Osteocyte (in vitro differentiated cells): Measurements from ENCODE around the gene ZC4H2. TPM values are rescaled to one million over a fixed set of nuclear protein-coding genes. Genes with fewer than 3 reads are reported as not detected.
"Not testable (repeated sequence)": the region's sequence is repeated elsewhere in the genome, so short reads cannot be mapped to it uniquely, and the experiment has no call there.

ENCODE experiments used
- DNase-seq: peaks from one replicate; pipeline ENCODE4 v3.0.0; 2021; ENCODE audit warnings: mixed read lengths; ENCODE audit not compliant: unreplicated experiment; ENCODE audit errors: extremely low spot score
- H3K27ac Mint-ChIP-seq: one replicate; pipeline ENCODE4 v1.8.0; 2021; ENCODE audit warnings: mild to moderate bottlenecking, mixed read lengths; ENCODE audit not compliant: unreplicated experiment
- H3K27me3 Mint-ChIP-seq: one replicate; pipeline ENCODE4 v1.8.0; 2021; ENCODE audit warnings: mixed read lengths; ENCODE audit not compliant: unreplicated experiment
- H3K36me3 Mint-ChIP-seq: one replicate; pipeline ENCODE4 v1.8.0; 2021; ENCODE audit warnings: mixed read lengths; ENCODE audit not compliant: unreplicated experiment
- H3K4me1 Mint-ChIP-seq: one replicate; pipeline ENCODE4 v1.8.0; 2021; ENCODE audit warnings: mixed read lengths; ENCODE audit not compliant: unreplicated experiment
- H3K4me3 Mint-ChIP-seq: one replicate; pipeline ENCODE4 v1.8.0; 2021; ENCODE audit warnings: mild to moderate bottlenecking, moderate library complexity, mixed read lengths; ENCODE audit not compliant: unreplicated experiment
- H3K9me3 Mint-ChIP-seq: one replicate; pipeline ENCODE4 v1.8.0; 2021; ENCODE audit warnings: mixed read lengths; ENCODE audit not compliant: unreplicated experiment
- total RNA-seq: library from RNA; stranded (reverse); gene quantifications from 2 replicates; pipeline ENCODE4 v1.2.1, GENCODE V29; 2021
- TF ChIP-seq, protein P1 (sequence below): fragments of 200-600 bp; sonication (generic); IDR thresholded peaks from 2 replicates; pipeline ENCODE4 v1.5.0; 2021; ENCODE audit warnings: antibody characterized with exemption, mild to moderate bottlenecking, moderate library complexity

The ZC4H2 gene
- total RNA-seq, 1 donor from 2014 or later = 17.5 TPM

DNA sequence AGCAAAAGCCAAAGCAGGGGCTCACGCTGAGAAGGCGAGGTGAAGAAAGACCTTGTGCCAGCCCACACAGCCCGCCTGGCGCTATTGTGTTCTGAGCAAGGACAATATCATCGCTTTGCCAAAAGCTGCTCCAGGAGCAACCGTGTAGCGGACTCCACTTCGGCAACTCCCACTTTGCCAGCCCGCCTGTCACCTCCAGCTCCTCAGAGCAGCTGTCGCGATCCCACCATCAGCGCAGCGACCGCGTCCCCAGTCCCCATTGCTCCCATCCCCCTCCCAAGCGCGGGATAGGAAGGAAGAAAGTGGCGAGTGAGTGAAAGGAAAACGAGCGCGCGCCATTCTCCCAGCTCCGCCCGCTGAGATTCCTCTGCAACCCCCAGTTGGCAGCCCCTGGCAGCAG is 759 bp downstream of the ZC4H2 start:
- no peaks in the 10 kb centered on the region for H3K36me3 Mint-ChIP-seq
- H3K4me3 Mint-ChIP-seq = peak overlapping the region; percentile 87
- H3K27ac Mint-ChIP-seq = peak overlapping the region; percentile 61
- H3K27me3 Mint-ChIP-seq = no peaks in the 10 kb centered on the region
- peaks cover 21% of the 10 kb centered on the region for H3K9me3 Mint-ChIP-seq
- TF ChIP-seq, protein P1, sequence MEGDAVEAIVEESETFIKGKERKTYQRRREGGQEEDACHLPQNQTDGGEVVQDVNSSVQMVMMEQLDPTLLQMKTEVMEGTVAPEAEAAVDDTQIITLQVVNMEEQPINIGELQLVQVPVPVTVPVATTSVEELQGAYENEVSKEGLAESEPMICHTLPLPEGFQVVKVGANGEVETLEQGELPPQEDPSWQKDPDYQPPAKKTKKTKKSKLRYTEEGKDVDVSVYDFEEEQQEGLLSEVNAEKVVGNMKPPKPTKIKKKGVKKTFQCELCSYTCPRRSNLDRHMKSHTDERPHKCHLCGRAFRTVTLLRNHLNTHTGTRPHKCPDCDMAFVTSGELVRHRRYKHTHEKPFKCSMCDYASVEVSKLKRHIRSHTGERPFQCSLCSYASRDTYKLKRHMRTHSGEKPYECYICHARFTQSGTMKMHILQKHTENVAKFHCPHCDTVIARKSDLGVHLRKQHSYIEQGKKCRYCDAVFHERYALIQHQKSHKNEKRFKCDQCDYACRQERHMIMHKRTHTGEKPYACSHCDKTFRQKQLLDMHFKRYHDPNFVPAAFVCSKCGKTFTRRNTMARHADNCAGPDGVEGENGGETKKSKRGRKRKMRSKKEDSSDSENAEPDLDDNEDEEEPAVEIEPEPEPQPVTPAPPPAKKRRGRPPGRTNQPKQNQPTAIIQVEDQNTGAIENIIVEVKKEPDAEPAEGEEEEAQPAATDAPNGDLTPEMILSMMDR = no peak
- DNase-seq = peak; percentile 84
- peaks cover 5% of the 10 kb centered on the region for H3K4me1 Mint-ChIP-seq

DNA sequence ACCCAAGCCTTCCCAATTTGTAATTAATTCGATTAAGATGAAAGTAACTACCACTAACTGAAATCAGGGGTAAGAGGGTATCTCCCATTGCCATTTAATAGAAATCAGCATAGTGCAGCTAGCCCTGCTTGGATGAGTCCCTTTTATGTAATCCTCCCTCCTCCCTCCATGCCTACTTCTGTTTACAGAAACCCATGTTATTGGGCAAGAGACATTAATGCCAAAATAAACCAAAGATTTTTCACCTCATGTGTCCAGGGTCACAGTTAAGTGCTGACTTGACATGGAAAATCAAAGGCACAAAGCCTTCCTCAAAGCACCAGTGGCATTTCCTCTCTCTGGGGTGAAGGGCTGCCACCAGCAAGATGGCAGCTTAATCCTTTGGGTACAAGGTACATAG is 50.8 kb downstream of the ZC4H2 start:
- Mint-ChIP-seq H3K36me3 (no peaks in the 10 kb centered on the region), H3K4me1 (no peaks in the 10 kb centered on the region), H3K4me3 (no peak overlapping the region), H3K27ac (no peak overlapping the region), H3K9me3 (peaks cover 37% of the 10 kb centered on the region), H3K27me3 (no peaks in the 10 kb centered on the region)
- no peak for DNase-seq
- TF ChIP-seq, protein P1 = no peak

DNA sequence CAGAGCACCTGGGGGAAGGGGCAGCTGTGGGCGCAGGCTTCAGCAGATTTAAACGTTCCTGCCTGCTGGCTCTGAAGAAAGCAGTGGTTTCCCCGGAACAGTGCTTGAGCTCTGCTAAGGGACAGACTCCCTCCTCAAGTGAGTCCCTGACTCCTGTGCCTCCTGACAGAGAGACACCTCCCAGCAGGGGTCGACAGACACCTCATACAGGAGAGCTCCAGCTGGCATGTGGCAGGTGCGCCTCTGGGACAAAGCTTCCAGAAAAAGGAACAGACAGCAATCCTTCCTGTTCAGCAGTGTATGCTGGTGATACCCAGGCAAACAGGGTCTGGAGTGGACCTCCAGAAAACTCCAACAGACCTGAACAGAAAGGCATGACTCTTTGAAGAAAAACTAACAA is 68.1 kb downstream of the ZC4H2 start:
- no peak overlapping the region for H3K4me3 Mint-ChIP-seq
- no peak overlapping the region for H3K27ac Mint-ChIP-seq
- TF ChIP-seq, protein P1 = no peak
- no peaks in the 10 kb centered on the region for H3K27me3 Mint-ChIP-seq
- no peak for DNase-seq
- H3K4me1 Mint-ChIP-seq = no peaks in the 10 kb centered on the region
- H3K9me3 Mint-ChIP-seq = peaks cover 45% of the 10 kb centered on the region
- H3K36me3 Mint-ChIP-seq = peaks cover 15% of the 10 kb centered on the region

DNA sequence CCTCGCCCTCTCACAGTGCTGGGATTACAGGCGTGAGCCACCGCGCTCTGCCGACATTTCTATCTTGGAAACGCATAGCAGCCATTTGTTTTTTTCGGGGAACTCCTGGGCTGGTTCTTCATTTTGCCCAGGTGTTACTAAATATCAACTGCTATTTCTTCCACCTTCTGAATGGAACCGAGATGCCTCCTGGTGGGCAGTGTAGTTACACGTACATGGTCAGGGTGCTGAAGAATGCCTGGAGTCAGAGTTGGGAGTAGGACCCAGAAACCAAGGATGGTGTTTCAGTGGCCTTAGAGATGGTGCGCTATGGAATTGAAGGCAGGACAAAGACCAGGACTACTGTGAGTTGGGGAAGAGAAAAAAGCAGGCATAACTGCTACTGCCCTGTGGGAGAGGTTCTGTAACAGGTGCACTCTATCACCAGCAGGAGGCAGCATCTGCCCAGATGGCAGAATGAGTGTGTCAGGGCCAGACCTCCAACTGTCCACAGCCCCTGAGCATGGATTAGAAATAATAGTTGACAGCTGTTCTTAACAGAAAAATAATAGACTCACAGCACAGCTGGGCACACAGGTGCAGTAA is 81.7 kb downstream of the ZC4H2 start:
- no peak for DNase-seq
- no peak overlapping the region for H3K27ac Mint-ChIP-seq
- H3K9me3 Mint-ChIP-seq = peaks cover 25% of the 10 kb centered on the region
- TF ChIP-seq, protein P1 = peak; percentile 38
- no peaks in the 10 kb centered on the region for H3K27me3 Mint-ChIP-seq
- no peak overlapping the region for H3K4me3 Mint-ChIP-seq
- H3K4me1 Mint-ChIP-seq = no peaks in the 10 kb centered on the region
- H3K36me3 Mint-ChIP-seq = no peaks in the 10 kb centered on the region

DNA sequence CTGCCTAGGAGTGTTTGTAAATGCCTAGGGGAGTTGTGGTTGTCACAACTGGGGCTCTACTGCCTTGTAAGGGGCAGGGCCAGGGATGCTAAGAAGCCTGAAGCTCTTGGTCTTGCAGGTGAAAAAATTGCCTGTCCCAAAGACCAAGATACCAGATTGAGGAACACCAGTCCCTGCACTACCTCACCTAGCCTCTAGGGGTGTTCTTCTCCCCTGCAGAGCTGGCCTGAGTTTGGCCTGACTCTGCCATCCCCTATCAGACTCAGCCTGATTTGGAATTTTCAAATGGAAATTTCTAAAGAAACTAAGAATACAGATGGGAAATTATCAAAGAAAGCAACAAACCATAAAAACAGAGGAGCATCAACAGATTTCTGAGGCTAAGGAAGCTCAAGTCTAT is 90.4 kb downstream of the ZC4H2 start:
- no peak overlapping the region for H3K27ac Mint-ChIP-seq
- no peaks in the 10 kb centered on the region for H3K36me3 Mint-ChIP-seq
- H3K4me1 Mint-ChIP-seq = no peaks in the 10 kb centered on the region
- H3K27me3 Mint-ChIP-seq = no peaks in the 10 kb centered on the region
- peaks cover 31% of the 10 kb centered on the region for H3K9me3 Mint-ChIP-seq
- TF ChIP-seq, protein P1 = peak; percentile 18
- H3K4me3 Mint-ChIP-seq = no peak overlapping the region
- DNase-seq = no peak

DNA sequence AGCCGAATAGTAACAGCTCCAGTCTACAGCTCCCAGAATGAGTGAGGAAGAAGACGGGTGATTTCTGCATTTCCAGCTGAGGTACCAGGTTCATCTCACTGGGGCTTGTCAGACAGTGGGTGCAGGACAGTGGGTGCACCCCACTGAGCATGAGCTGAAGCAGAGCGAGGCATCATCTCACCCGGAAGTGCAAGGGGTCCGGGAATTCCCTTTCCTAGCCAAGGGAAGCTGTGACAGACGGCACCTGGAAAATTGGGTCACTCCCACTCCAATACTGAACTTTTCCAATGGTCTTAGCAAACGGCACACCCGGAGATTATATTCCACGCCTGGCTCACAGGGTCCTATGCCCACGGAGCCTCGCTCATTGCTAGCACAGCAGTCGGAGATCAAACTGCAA is 97.5 kb downstream of the ZC4H2 start:
- H3K9me3 Mint-ChIP-seq = peaks cover 48% of the 10 kb centered on the region
- H3K27ac Mint-ChIP-seq = not testable (repeated sequence)

More for the DNA sequence above, 97.5 kb downstream of the ZC4H2 start:
- H3K4me1 Mint-ChIP-seq, H3K4me3 Mint-ChIP-seq, H3K27me3 Mint-ChIP-seq, H3K36me3 Mint-ChIP-seq, DNase-seq: not testable (repeated sequence)
